DOHH2 (cell line): ENCODE results near the gene ELOVL6.
"Not testable (repeated sequence)": the region's sequence is repeated elsewhere in the genome, so short reads cannot be mapped to it uniquely, and the experiment has no call there.

Experiments
- H3F3A ChIP-seq: fragments of 200-600 bp; sonication (generic), shearing (Covaris generic); 2 replicates; pipeline ENCODE4 v1.6.0; 2016; ENCODE audit warnings: antibody characterized with exemption, mild to moderate bottlenecking; ENCODE audit not compliant: control insufficient read depth, insufficient read depth
- H3K27ac ChIP-seq: fragments of 200-600 bp; sonication (generic); 2 replicates; pipeline ENCODE4 v1.5.1; 2014; ENCODE audit warnings: low read depth, mild to moderate bottlenecking, low read length, moderate library complexity
- H3K27me3 ChIP-seq: fragments of 200-600 bp; sonication (generic); 2 replicates; pipeline ENCODE4 v1.6.1; 2014; ENCODE audit warnings: mild to moderate bottlenecking, low read length, mixed read lengths; ENCODE audit not compliant: control insufficient read depth
- H3K36me3 ChIP-seq: fragments of 200-600 bp; sonication (generic); 2 replicates; pipeline ENCODE4 v1.6.1; 2014; ENCODE audit warnings: mild to moderate bottlenecking, low read length, moderate library complexity, mixed read lengths; ENCODE audit not compliant: control insufficient read depth
- H3K4me1 ChIP-seq: fragments of 200-600 bp; sonication (generic); 2 replicates; pipeline ENCODE4 v1.6.1; 2014; ENCODE audit warnings: mild to moderate bottlenecking, low read length, mixed read lengths; ENCODE audit not compliant: control insufficient read depth
- H3K4me2 ChIP-seq: fragments of 200-600 bp; sonication (generic); 2 replicates; pipeline ENCODE4 v1.6.0; 2014; ENCODE audit warnings: mild to moderate bottlenecking, low read length, moderate library complexity
- H3K4me3 ChIP-seq: fragments of 200-600 bp; sonication (generic); 2 replicates; pipeline ENCODE4 v1.5.1; 2014; ENCODE audit warnings: mild to moderate bottlenecking, low read length, mixed read lengths
- H3K79me2 ChIP-seq: fragments of 200-600 bp; sonication (generic); 2 replicates; pipeline ENCODE4 v1.6.1; 2014; ENCODE audit warnings: mild to moderate bottlenecking, low read length, mixed read lengths; ENCODE audit not compliant: control insufficient read depth
- H3K9me2 ChIP-seq: fragments of 200-600 bp; sonication (generic); replicated peaks from 2 replicates; pipeline ENCODE4 v1.6.1; 2014; ENCODE audit warnings: mild to moderate bottlenecking, low read length, mixed read lengths; ENCODE audit not compliant: control insufficient read depth
- H3K9me3 ChIP-seq: fragments of 200-600 bp; sonication (generic); 2 replicates; pipeline ENCODE4 v1.6.1; 2014; ENCODE audit warnings: antibody characterized with exemption, low read length, mixed read lengths; ENCODE audit not compliant: control insufficient read depth, insufficient read depth
- H4K20me1 ChIP-seq: fragments of 200-600 bp; sonication (generic); 2 replicates; pipeline ENCODE4 v1.6.0; 2014; ENCODE audit warnings: low read depth, mild to moderate bottlenecking, antibody characterized with exemption, low read length, moderate library complexity; ENCODE audit not compliant: control insufficient read depth, insufficient read depth
- EZH2phosphoT487 ChIP-seq: fragments of 200-600 bp; sonication (generic); IDR thresholded peaks from 2 replicates; pipeline ENCODE4 v1.6.1; 2017; ENCODE audit warnings: borderline replicate concordance, mild to moderate bottlenecking, antibody characterized with exemption, low read length, moderate library complexity, mixed read lengths
- TF ChIP-seq, protein P1 (sequence below): fragments of 200-600 bp; sonication (generic); IDR thresholded peaks from one replicate; pipeline ENCODE4 v1.5.1; 2014; ENCODE audit warnings: antibody characterized with exemption, mild to moderate bottlenecking, low read depth, low read length; ENCODE audit not compliant: poor library complexity, severe bottlenecking

Gene ELOVL6

DNA sequence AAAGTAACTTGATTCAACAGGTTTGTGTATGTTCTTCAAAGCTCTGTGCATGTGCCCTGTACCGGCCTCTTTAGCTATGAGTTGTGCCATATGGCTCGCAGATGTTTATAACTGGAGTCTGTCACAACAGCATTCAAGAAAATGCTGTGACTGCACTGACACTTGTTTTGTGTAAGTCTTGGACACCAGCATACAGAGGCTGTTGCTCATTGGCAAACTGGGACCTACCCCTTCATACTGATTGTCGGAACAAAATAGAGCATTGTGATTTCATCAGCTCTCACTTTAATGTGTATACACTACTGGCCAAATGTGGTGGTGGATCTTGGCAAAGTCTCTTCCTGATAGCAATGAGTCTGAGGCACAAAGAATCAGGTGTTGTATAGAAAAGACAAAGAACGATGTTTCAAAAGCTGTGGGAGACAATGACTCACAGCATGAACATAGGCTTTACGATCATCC is 151.8 kb downstream of the ELOVL6 start:
- Histone ChIP-seq H3K9me3 (no peaks in the 10 kb centered on the region), H3K36me3 (peaks cover 12% of the 10 kb centered on the region), H3K79me2 (no peaks in the 10 kb centered on the region)

DNA sequence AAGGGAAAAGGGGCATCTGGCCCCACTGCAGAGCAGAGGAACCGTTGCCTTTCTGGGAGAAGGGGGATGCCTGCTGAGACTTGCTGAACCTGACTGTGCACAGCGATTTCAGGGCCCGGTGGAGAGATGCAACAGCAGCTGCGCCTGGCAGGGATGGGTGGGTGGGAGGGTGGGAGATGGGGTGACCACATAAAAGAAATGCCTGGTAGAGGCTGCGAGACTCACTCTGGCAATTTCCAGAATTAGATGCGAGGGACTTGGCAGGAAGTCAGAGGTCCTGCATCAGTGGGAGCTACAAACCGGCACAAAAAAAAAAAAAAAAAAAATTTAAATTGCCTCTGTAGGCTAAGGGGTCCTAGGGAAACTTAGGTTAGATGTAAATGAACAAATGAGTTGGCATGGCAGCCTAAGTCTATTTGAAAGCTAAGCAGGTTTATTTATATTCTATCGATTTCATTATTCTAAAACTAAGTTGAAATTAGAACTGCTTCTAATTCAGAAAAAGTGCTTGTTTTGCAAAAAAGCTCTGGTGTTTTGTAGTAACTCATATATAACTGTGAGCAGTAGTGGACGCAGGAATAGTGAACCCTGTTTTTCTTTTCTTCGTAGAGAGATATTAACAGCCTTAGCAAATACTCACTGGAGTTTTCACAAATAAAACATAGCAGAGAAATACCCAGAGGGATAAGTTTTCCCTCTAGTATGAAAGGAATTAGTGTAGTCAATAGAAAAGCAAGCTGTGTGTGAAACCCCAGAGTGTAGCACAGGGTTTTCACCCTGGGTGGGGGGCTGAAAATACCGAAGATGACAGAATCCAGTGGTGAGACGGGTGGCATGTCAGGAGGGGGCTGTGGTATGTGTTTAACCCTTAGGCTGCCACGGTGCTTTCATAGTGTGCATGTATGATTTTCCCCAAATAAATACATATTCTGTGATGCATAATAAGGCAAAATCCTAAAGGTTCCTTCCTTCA is 155.6 kb downstream of the ELOVL6 start:
- no peak overlapping the region for H3K4me3 ChIP-seq
- H4K20me1 ChIP-seq = no peaks in the 10 kb centered on the region
- no peaks in the 10 kb centered on the region for H3F3A ChIP-seq
- no peaks in the 10 kb centered on the region for H3K9me3 ChIP-seq
- no peaks in the 10 kb centered on the region for H3K79me2 ChIP-seq
- H3K27me3 ChIP-seq = no peaks in the 10 kb centered on the region; the same call in 1 of the 2 replicates
- no peaks in the 10 kb centered on the region for H3K4me1 ChIP-seq
- no peaks in the 10 kb centered on the region for H3K36me3 ChIP-seq
- H3K9me2 ChIP-seq = no peaks in the 10 kb centered on the region
- no peak overlapping the region for H3K4me2 ChIP-seq
- TF ChIP-seq EZH2phosphoT487 = no peak
- TF ChIP-seq, protein P1, sequence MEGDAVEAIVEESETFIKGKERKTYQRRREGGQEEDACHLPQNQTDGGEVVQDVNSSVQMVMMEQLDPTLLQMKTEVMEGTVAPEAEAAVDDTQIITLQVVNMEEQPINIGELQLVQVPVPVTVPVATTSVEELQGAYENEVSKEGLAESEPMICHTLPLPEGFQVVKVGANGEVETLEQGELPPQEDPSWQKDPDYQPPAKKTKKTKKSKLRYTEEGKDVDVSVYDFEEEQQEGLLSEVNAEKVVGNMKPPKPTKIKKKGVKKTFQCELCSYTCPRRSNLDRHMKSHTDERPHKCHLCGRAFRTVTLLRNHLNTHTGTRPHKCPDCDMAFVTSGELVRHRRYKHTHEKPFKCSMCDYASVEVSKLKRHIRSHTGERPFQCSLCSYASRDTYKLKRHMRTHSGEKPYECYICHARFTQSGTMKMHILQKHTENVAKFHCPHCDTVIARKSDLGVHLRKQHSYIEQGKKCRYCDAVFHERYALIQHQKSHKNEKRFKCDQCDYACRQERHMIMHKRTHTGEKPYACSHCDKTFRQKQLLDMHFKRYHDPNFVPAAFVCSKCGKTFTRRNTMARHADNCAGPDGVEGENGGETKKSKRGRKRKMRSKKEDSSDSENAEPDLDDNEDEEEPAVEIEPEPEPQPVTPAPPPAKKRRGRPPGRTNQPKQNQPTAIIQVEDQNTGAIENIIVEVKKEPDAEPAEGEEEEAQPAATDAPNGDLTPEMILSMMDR = no peak
- H3K27ac ChIP-seq = no peak overlapping the region

More for the DNA sequence above, 151.8 kb downstream of the ELOVL6 start:
- no peaks in the 10 kb centered on the region for H3K27me3 ChIP-seq
- TF ChIP-seq, protein P1 = no peak
- no peak for TF ChIP-seq EZH2phosphoT487
- no peak overlapping the region for H3K27ac ChIP-seq
- no peaks in the 10 kb centered on the region for H4K20me1 ChIP-seq
- H3K4me2 ChIP-seq = no peak overlapping the region
- H3K4me3 ChIP-seq = no peak overlapping the region
- no peaks in the 10 kb centered on the region for H3K4me1 ChIP-seq
- no peaks in the 10 kb centered on the region for H3K9me2 ChIP-seq
- no peaks in the 10 kb centered on the region for H3F3A ChIP-seq

DNA sequence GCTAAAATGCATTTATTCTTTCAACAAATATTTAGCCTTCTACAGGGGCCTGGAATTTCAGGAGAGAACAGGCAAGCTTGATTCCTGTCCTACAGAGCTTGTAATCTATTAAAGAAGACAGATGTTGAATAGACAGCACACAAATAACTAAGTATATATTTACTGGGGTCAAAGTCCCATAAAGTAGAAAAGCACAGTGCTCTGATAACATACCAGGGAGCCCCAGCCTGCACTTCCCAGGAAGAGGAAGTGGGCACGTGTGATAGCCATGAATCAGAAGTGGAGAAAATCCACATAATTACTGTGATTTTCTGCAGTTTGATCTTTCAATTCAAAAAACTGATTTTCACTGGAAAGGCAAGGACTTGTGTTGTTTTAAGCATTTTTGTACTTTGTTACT is 156.7 kb downstream of the ELOVL6 start:
- no peak for TF ChIP-seq EZH2phosphoT487
- TF ChIP-seq, protein P1 = no peak
- Histone ChIP-seq H3K27me3 (no peaks in the 10 kb centered on the region; the same call in 1 of the 2 replicates), H3K79me2 (no peaks in the 10 kb centered on the region), H3K9me3 (no peaks in the 10 kb centered on the region), H3K4me2 (no peak overlapping the region), H3K36me3 (no peaks in the 10 kb centered on the region), H3K4me1 (no peaks in the 10 kb centered on the region), H3K4me3 (no peak overlapping the region), H4K20me1 (no peaks in the 10 kb centered on the region), H3F3A (no peaks in the 10 kb centered on the region), H3K9me2 (no peaks in the 10 kb centered on the region), H3K27ac (no peak overlapping the region)

DNA sequence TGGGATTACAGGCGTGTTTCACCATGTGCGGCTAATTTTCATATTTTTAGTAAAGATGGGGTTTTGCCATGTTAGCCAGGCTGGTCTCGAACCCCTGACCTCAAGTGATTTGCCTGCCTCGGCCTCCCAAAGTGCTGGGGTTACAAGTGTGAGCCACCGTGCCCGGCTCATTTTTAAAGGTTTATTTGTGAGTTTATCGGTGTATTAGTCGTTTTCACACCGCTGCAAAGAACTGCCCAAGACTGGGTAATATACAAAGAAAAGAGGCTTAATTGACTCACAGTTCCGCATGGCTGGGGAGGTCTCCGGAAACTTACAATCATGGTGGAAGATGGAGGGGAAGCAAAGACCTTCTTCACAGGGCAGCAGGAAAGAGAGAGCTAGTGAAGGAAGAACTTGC is 159.3 kb downstream of the ELOVL6 start:
- H3K4me2 ChIP-seq, H3K9me2 ChIP-seq, H3K27ac ChIP-seq, H4K20me1 ChIP-seq, H3K4me3 ChIP-seq, H3F3A ChIP-seq, H3K79me2 ChIP-seq, H3K36me3 ChIP-seq, H3K4me1 ChIP-seq, H3K27me3 ChIP-seq, H3K9me3 ChIP-seq: not testable (repeated sequence)
